Upper lobe of right lung (tissue), 1 donor: ENCODE results near the gene DGKQ. TPM values are rescaled to one million over a fixed set of nuclear protein-coding genes. Genes with fewer than 3 reads are reported as not detected.
"Not testable (repeated sequence)": the region's sequence is repeated elsewhere in the genome, so short reads cannot be mapped to it uniquely, and the experiment has no call there.

Source experiments
- ATAC-seq: fragments of 200-7000 bp; cut with Tn5 transposase; one replicate; pipeline ENCODE4 v1.9.1; 2020; ENCODE audit warnings: mild to moderate bottlenecking, moderate library complexity
- DNase-seq: peaks from one replicate; pipeline ENCODE4 v3.0.0-alpha.2; 2020
- H3K27ac ChIP-seq: fragments of 200-600 bp; one replicate; pipeline ENCODE4 v1.8.0; 2022
- H3K27me3 ChIP-seq: fragments of 200-600 bp; one replicate; pipeline ENCODE4 v1.8.0; 2022; ENCODE audit warnings: mild to moderate bottlenecking
- H3K36me3 ChIP-seq: fragments of 200-600 bp; one replicate; pipeline ENCODE4 v1.8.0; 2022
- H3K4me1 ChIP-seq: fragments of 200-600 bp; one replicate; pipeline ENCODE4 v1.8.0; 2022
- H3K4me3 ChIP-seq: fragments of 200-600 bp; one replicate; pipeline ENCODE4 v1.8.0; 2022; ENCODE audit warnings: mild to moderate bottlenecking
- H3K9me3 ChIP-seq: fragments of 200-600 bp; one replicate; pipeline ENCODE4 v1.8.0; 2022
- CTCF ChIP-seq: fragments of 200-600 bp; IDR thresholded peaks from one replicate; pipeline ENCODE4 v1.8.0; 2022; ENCODE audit warnings: antibody characterized with exemption
- intact Hi-C: fragments of 100-400 bp; cut with DNase I; formaldehyde crosslinking; loops from one replicate; pipeline ENCODE4 v1.11.0; 2022
- total RNA-seq: library from RNA; stranded (reverse); fragmentation: NEBNext Ultra II Directional; extraction: Animal tissue kit (Norgen Biotek cat#: 25700); gene quantifications from one replicate; pipeline ENCODE4 v1.2.1, GENCODE V29; 2021
- donor health status: DM: no; HTN: yes; CAD: no; lungs with severe emphysema.

The DGKQ gene
- total RNA-seq, 1 donor from 2014 or later, result 19.1 TPM

DNA sequence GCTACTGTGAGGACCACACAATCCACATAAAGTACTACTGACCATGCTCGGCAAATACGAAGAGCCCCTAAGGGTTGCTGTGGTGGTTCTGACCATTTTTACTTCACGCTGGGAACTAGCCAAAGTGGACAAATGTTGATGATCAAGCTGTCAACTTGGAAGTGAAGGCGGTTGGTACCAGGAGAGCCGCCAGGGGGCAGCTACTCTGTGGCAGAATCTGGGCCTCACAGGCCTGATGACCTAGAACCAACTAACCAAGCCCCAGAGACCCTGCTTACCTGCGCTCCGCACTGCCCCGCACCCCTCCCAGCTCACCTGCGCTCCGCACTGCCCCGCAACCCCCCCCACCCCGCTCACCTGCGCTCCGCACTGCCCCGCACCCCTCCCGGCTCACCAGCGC is 46.8 kb downstream of the DGKQ start:
- H3K4me3 ChIP-seq, result no peak overlapping the region
- no peaks in the 10 kb centered on the region for H3K9me3 ChIP-seq
- H3K27me3 ChIP-seq, result no peaks in the 10 kb centered on the region
- peaks cover 24% of the 10 kb centered on the region for H3K4me1 ChIP-seq
- no peak overlapping the region for H3K27ac ChIP-seq
- ATAC-seq, result peak; percentile 17
- intact Hi-C loops, result no loop called here
- DNase-seq, result peak; percentile 53
- TF ChIP-seq CTCF, result peak; percentile 19
- peaks cover 5% of the 10 kb centered on the region for H3K36me3 ChIP-seq

- Histone ChIP-seq H3K36me3 (peaks cover 5% of the 10 kb centered on the region), H3K4me3 (no peak overlapping the region), H3K27ac (no peak overlapping the region), H3K4me1 (peaks cover 21% of the 10 kb centered on the region), H3K27me3 (no peaks in the 10 kb centered on the region), H3K9me3 (no peaks in the 10 kb centered on the region)
- DNase-seq, result peak; percentile 55
- intact Hi-C loops, result no loop called here
- TF ChIP-seq CTCF, result no peak
- ATAC-seq, result no peak
These were observed 47.4 kb downstream of the DGKQ start for GRCh38 chr4:925771-926500.

DNA sequence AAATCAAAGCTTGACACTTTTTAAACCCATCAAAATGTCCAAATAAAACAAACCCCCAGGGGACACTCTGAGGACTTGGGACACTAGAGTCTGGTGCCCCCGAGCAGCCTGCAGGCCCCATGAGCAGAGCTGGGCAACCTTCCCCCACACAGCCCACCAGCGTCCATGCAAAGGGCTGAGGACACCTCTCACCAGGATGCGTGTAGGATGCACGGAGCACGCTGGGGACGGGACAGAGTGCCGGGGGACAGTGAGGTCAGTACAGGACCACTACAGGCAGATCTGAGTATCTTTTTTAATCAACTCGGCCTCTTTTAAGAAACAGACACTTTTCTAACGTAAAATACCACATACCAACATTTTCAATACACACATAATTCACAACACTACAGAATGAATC is 48.2 kb downstream of the DGKQ start:
- Histone ChIP-seq H3K36me3 (peaks cover 5% of the 10 kb centered on the region), H3K27ac (no peak overlapping the region), H3K27me3 (no peaks in the 10 kb centered on the region), H3K4me1 (peaks cover 13% of the 10 kb centered on the region), H3K9me3 (no peaks in the 10 kb centered on the region), H3K4me3 (no peak overlapping the region)
- ATAC-seq (no peak), DNase-seq (peak; percentile 23)
- intact Hi-C loops, result no loop called here
- no peak for TF ChIP-seq CTCF

DNA sequence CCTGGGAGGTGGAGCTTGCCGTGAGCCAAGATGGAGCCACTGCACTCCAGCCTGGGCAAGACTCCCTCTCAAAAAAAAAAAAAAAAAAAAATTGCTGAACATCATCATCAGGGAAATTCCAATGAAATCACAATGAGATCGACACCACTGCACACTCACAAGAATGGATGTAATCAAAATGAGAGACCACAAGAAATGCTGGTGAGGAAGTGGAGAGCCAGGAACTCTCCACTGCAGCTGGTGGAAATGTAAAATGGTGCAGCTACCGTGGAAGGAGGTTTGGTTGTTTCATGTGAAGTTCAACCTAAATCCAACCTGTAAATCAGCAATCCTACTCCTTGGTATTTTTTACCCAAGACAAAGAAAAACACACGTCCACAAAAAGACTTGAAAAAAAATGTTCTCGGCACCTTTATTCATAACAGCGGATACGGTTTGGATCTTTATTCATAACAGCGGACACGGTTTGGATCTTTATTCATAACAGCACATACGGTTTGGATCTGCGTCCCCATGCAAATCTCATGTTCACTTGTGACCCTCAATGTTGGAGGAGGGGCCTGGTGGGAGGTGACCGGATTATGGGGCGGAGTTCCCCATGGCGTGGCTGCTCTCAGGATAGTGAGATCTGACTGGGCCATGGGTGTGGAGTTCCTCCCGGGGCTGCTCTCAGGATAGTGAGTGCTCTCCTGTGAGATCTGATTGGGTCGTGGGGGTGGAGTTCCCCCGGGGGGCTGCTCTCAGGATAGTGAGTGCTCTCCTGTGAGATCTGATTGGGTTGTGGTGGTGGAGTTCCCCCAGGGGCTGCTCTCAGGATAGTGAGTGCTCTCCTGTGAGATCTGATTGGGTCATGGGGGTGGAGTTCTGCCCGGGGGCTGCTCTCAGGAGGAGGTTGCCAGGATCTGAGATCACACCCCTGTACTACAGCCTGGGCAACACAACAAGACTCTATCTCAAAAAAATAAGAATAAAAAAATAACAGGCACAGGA is 49.0 kb downstream of the DGKQ start:
- H3K27ac ChIP-seq, result no peak overlapping the region
- no peaks in the 10 kb centered on the region for H3K27me3 ChIP-seq
- intact Hi-C loops, result no loop called here
- ATAC-seq, result peak; percentile 46
- H3K36me3 ChIP-seq, result peaks cover 5% of the 10 kb centered on the region
- no peak for TF ChIP-seq CTCF
- H3K9me3 ChIP-seq, result no peaks in the 10 kb centered on the region
- peaks cover 6% of the 10 kb centered on the region for H3K4me1 ChIP-seq
- H3K4me3 ChIP-seq, result no peak overlapping the region
- DNase-seq, result peak; percentile 51

- peak; percentile 37 for DNase-seq
- Histone ChIP-seq H3K4me1 (peaks cover 2% of the 10 kb centered on the region), H3K4me3 (no peak overlapping the region), H3K27me3 (no peaks in the 10 kb centered on the region), H3K27ac (no peak overlapping the region), H3K36me3 (peaks cover 5% of the 10 kb centered on the region), H3K9me3 (no peaks in the 10 kb centered on the region)
- no peak for TF ChIP-seq CTCF
- no peak for ATAC-seq
- intact Hi-C loops, result no loop called here
These were observed 51.5 kb downstream of the DGKQ start for GRCh38 chr4:921830-922331.

DNA sequence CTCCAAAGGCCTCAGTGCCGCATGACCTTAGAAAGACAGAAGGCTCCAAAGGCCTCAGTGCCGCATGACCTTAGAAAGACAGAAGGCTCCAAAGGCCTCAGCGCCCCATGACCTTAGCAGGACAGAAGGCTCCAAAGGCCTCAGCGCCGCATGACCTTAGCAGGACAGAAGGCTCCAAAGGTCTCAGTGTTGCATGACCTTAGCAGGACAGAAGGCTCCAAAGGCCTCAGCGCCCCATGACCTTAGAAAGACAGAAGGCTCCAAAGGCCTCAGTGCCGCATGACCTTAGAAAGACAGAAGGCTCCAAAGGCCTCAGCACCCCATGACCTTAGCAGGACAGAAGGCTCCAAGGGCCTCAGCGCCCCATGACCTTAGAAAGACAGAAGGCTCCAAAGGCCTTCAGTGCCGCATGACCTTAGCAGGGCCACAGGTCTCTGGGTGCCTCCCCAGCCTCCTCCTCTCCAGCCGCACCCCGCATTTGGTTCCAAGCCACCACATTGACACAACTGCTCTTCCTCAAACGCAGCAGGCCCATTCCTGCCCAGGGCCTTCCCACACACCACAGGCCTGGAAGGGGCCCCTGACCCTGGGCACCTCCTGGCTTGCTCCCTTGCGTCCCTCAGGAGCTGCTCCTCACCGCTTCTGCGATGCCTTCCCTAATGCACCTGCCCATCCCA is 54.2 kb downstream of the DGKQ start:
- ATAC-seq, H3K27ac ChIP-seq, H3K36me3 ChIP-seq, H3K4me3 ChIP-seq, H3K9me3 ChIP-seq, H3K27me3 ChIP-seq, intact Hi-C loops: not testable (repeated sequence)
- peaks cover 16% of the 10 kb centered on the region for H3K4me1 ChIP-seq
- DNase-seq, result peak; percentile 57

GRCh38 chr4:918591-918990 is 54.8 kb downstream of the DGKQ start:
- peak; percentile 4 for DNase-seq

More at GRCh38 chr4:918591-918990, 54.8 kb downstream of the DGKQ start:
- H3K27ac ChIP-seq, H3K4me3 ChIP-seq, ATAC-seq, H3K36me3 ChIP-seq, H3K27me3 ChIP-seq, H3K9me3 ChIP-seq, intact Hi-C loops: not testable (repeated sequence)
- H3K4me1 ChIP-seq, result peaks cover 16% of the 10 kb centered on the region
